ENCODE data around the gene LRBA. TPM values are rescaled to one million over a fixed set of nuclear protein-coding genes. Genes with fewer than 3 reads are reported as not detected.
"Not testable (repeated sequence)": the region's sequence is repeated elsewhere in the genome, so short reads cannot be mapped to it uniquely, and the experiment has no call there.

LRBA gene
- total RNA-seq, 1 donor from 2014 or later = 68.0 TPM

GRCh38 chr4:150391052-150391451 lies 624.0 kb downstream of the LRBA start:
- DNase-seq (ENCODE audit: extremely low spot score in 2 of 2) = no peak
- Histone ChIP-seq H3K27me3 (no peaks in the 10 kb centered on the region), H3K9me3 (no peaks in the 10 kb centered on the region), H3K4me3 (no peak overlapping the region), H3K36me3 (no peaks in the 10 kb centered on the region), H3K4me1 (no peaks in the 10 kb centered on the region), H3K27ac (no peak overlapping the region)
- no peak for TF ChIP-seq POLR2A (IDR thresholded peaks at IDR 0.05)
- intact Hi-C loops (cut with DNase I) = no loop called here

- DNase-seq (ENCODE audit: extremely low spot score in 2 of 2) = no peak
- intact Hi-C loops (cut with DNase I) = no loop called here
- no peak overlapping the region for H3K27ac ChIP-seq
- no peak overlapping the region for H3K4me3 ChIP-seq
- no peaks in the 10 kb centered on the region for H3K9me3 ChIP-seq
- TF ChIP-seq POLR2AphosphoS5 (IDR thresholded peaks at IDR 0.05; ENCODE audit: insufficient read depth in 1 of 2, low read depth in 1 of 2) = no peak
- no peak for TF ChIP-seq POLR2A (IDR thresholded peaks at IDR 0.05)
- TF ChIP-seq CTCF (IDR thresholded peaks at IDR 0.05) = no peak
- no peaks in the 10 kb centered on the region for H3K36me3 ChIP-seq
- H3K27me3 ChIP-seq = no peaks in the 10 kb centered on the region
- H3K4me1 ChIP-seq = peaks cover 3% of the 10 kb centered on the region
Observed at GRCh38 chr4:150390531-150390910, 624.6 kb downstream of the LRBA start.

- no peaks in the 10 kb centered on the region for H3K27me3 ChIP-seq
- intact Hi-C loops (cut with DNase I) = no loop called here
- DNase-seq (ENCODE audit: extremely low spot score in 2 of 2) = no peak
- H3K36me3 ChIP-seq = no peaks in the 10 kb centered on the region
- no peak for TF ChIP-seq POLR2AphosphoS5 (IDR thresholded peaks at IDR 0.05; ENCODE audit: insufficient read depth in 1 of 2, low read depth in 1 of 2)
- TF ChIP-seq CTCF (IDR thresholded peaks at IDR 0.05) = no peak
- TF ChIP-seq POLR2A (IDR thresholded peaks at IDR 0.05) = no peak
- H3K4me3 ChIP-seq = no peak overlapping the region
- peaks cover 8% of the 10 kb centered on the region for H3K4me1 ChIP-seq
- H3K27ac ChIP-seq = no peak overlapping the region
- no peaks in the 10 kb centered on the region for H3K9me3 ChIP-seq
Observed at GRCh38 chr4:150389896-150390530, 625.1 kb downstream of the LRBA start.

- intact Hi-C loops (cut with DNase I) = no loop called here
- no peak for DNase-seq (ENCODE audit: extremely low spot score in 2 of 2)
- H3K36me3 ChIP-seq = no peaks in the 10 kb centered on the region
Observed at GRCh38 chr4:150387981-150388380, 627.1 kb downstream of the LRBA start.

GRCh38 chr4:150386415-150386814 lies 628.7 kb downstream of the LRBA start:
- H3K27ac ChIP-seq; DNase-seq (ENCODE audit: extremely low spot score in 2 of 2); H3K9me3 ChIP-seq; H3K36me3 ChIP-seq; H3K4me3 ChIP-seq; H3K4me1 ChIP-seq; H3K27me3 ChIP-seq; intact Hi-C loops (cut with DNase I): not testable (repeated sequence)

More at GRCh38 chr4:150387981-150388380, 627.1 kb downstream of the LRBA start:
- TF ChIP-seq POLR2A (IDR thresholded peaks at IDR 0.05) (no peak), POLR2AphosphoS5 (IDR thresholded peaks at IDR 0.05; ENCODE audit: insufficient read depth in 1 of 2, low read depth in 1 of 2) (no peak), CTCF (IDR thresholded peaks at IDR 0.05) (no peak)
- Histone ChIP-seq H3K27ac (no peak overlapping the region), H3K9me3 (no peaks in the 10 kb centered on the region), H3K4me1 (peaks cover 8% of the 10 kb centered on the region), H3K4me3 (no peak overlapping the region), H3K27me3 (no peaks in the 10 kb centered on the region)

- no peak for DNase-seq (ENCODE audit: extremely low spot score in 2 of 2)
- no peak for TF ChIP-seq POLR2A (IDR thresholded peaks at IDR 0.05)
- no peak for TF ChIP-seq CTCF (IDR thresholded peaks at IDR 0.05)
- TF ChIP-seq POLR2AphosphoS5 (IDR thresholded peaks at IDR 0.05; ENCODE audit: insufficient read depth in 1 of 2, low read depth in 1 of 2) = no peak
- Histone ChIP-seq H3K4me1 (peaks cover 8% of the 10 kb centered on the region), H3K36me3 (no peaks in the 10 kb centered on the region), H3K27ac (no peak overlapping the region), H3K9me3 (no peaks in the 10 kb centered on the region), H3K27me3 (no peaks in the 10 kb centered on the region), H3K4me3 (no peak overlapping the region)
- intact Hi-C loops (cut with DNase I) = no loop called here
Observed at GRCh38 chr4:150385606-150386005, 629.5 kb downstream of the LRBA start.
